ENCODE results near the gene GADL1. TPM values are rescaled to one million over a fixed set of nuclear protein-coding genes. Genes with fewer than 3 reads are reported as not detected.

The GADL1 gene
- total RNA-seq, 1 donor from 2014 or later: 2.6 TPM

DNA sequence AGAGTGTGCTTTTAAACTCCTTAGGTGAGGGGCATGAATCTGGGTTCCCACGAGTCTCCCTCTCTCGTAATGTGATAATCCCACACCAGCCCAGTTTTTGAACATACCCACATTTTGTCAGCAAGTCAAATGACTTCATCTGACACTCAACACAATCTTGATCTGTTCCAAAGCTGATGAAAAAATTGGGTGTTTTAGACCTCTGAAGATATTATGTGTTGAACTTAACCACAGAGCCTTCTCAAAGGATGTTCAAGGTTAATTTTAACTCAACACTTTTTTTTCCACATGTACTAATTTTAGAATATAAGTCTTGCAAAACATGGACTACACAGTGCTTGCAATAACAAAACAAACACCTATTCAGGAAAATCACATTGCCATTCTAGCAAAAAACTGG is 164.9 kb downstream of the GADL1 start:
- DNase-seq (ENCODE audit: low read depth): peak; percentile 15

DNA sequence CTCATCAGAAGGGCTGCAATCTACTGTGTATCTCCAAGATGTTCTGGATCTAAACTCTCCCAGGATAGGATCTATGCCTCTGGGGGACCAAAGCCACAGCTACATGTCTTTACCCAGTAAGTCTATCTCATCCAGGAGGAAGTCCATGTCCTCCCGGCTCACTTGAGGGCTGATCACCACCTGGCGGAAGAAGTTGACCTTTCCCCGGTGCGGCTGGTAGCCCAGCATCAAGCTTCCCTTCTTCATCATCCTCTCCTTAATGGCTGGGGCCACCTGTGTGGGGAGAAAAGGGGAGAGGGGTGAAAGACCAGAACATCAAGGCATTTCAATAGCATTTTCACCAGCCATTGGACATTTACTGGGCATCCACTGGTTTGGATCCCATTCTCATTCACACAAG is 166.3 kb downstream of the GADL1 start:
- no peak for DNase-seq (ENCODE audit: low read depth)

DNA sequence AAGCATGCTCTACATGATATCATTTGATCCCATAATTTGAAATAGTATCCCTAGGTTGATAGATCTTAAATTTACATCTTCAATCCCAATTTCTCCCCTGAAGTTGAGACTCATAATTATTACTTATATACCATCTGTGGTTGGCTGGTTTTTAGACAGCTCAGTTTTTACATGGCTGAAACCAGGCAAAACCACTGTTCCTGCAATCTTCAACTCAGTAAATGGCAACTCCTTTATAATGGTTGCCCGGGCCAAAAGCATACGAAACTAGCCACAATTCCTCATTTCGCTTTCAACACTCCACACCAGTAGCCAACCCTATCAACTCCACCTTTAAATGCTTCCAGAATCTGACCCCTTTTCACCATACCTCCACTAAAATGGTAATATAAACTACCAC is 169.6 kb downstream of the GADL1 start:
- DNase-seq (ENCODE audit: low read depth): no peak

DNA sequence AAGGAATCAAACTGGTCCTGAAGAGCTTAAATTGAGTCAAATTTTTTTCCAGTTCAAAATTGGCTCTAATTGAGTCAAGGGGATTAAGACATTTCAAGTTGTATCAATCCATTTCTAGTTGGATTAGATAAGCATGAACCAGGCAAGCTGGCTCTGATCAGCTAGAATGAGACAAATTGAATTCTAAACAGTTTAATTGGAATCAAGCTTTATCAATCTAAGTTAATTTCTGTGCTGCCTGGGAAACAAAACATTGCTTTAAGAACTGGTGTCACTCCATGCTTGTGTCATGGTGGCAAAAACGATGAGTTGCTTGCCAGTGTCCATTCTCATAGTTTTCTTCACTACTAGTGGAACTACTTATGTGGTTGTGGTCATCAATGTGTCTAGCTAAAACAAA is 171.2 kb downstream of the GADL1 start:
- DNase-seq (ENCODE audit: low read depth): no peak

DNA sequence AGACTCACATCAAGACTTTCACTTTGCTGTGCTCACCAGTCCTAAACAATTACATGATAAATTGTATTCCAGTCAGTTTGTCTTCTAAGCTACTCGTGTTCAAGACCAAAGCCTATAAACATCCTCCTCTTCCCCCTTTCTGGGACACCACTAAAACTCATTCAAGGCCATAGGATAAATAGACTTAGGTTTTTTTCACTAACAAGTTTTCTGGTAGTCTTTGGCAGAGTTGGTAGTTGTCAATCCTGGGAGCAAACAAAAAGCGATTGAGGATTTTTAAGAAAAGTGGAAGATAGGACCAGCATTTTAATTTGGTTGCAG is 173.2 kb downstream of the GADL1 start:
- DNase-seq (ENCODE audit: low read depth): no peak

DNA sequence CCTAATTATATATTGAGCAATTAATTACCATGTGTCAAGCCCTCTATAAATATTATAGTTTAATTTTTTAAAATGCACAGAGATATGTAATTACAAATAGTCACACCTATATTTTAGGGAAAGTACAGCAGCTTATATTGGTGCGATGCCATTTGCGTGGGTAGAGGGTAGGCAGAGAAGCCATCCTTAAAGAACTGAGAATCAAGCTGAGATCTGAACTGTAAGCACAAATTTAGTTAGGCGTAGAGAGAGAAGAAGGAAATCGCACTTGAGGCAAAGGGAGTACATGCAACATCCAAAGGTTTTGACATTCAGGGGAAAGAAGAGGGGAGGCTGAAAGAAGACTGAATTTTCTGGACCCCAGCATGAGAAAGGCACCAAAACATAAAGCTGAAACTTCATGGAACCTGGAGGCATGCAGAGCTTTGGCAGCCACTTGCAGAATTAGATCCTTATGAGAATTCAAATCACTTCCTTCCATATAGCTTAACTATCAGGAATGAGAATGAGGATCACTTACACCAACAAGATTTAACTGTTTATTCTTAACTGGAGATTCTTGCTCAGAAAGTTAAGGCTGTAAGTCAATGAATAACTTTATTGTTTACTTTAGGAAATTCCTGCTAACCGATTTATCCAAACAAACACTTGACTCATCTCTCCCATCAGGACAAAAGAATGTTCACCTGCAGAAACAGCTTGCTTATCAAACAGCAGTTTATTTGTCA is 173.7 kb downstream of the GADL1 start:
- no peak for DNase-seq (ENCODE audit: low read depth)

DNA sequence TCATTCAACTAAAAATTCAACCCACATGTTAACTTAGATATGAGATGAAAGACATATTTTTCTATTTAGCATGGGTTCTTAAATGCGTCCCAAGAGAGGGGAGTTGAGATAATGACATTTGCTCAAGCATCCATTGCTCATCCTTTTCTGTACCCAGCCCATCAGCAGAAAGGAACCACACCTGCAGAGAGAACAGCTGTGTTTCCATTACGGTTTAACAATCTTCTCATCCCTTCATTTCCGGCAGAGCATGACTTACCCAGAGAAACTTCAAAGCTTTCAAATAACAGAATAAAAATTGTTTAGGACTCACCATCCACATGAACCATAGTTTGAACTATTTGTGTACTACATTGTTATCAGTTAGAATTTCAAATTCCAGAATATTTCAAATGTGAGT is 174.9 kb downstream of the GADL1 start:
- no peak for DNase-seq (ENCODE audit: low read depth)

DNA sequence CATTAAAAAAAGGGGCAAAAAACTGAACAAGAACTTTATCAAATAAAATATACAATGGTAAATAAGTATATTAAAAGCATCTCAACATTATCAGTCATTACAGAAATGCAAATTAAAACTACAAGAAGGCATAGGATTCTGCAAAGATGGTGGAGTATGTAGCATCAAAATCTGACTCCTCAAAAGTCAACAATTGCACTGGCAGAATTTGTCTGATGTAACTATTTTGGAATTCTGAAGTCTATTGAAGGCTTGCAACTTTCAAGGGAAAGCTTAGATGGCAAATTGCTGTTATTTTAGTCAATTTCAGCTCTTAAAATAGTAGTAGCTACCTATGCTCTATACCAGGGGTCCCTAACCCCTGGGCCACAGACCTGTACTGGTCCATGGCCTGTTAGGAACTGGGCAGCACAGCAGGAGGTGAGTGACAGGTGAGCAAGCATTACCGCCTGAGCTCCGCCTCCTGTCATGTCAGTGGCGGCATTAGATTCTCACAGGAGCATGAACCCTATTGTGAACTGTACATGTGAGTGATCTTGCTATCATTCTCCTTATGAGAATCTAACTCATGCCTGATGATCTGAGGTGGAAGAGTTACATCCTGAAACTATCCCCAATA is 180.5 kb downstream of the GADL1 start:
- no peak for DNase-seq (ENCODE audit: low read depth)

DNA sequence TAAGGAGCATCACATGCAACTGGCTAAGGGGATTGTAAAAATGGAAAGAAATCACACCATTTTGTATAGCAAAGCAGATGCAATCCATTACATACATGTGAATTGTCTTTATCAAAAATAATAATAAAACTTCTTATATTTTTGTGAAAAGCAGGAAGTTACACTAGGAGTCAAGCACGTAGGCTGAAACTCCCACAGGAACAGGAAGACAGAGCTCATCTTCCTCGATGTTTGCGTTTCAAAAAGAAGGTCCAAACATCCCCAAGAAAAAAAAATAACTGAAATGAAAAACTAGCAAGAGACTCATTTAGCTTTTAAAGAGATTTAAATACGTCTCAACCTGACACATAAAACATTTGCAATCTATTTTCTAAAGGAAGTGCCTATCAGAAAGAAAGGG is 181.5 kb downstream of the GADL1 start:
- DNase-seq (ENCODE audit: low read depth): no peak

DNA sequence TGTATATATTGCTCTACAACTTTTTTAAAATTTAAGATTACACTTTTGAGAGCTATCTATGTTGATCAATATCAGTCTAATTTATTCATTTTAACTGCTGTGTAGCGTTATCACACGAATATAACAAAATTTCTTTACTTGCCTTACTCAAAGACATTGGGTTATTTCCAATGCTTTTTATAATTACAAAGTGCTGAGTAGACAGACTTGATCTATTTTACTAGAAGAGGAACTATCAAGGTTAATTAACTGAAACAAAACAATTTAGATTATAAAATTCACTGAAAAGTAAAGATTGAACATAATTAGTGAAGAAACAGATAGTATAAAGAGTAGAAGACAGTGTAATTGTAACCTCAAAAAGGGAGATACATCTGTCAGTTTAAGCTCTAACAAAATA is 182.6 kb downstream of the GADL1 start:
- no peak for DNase-seq (ENCODE audit: low read depth)

DNA sequence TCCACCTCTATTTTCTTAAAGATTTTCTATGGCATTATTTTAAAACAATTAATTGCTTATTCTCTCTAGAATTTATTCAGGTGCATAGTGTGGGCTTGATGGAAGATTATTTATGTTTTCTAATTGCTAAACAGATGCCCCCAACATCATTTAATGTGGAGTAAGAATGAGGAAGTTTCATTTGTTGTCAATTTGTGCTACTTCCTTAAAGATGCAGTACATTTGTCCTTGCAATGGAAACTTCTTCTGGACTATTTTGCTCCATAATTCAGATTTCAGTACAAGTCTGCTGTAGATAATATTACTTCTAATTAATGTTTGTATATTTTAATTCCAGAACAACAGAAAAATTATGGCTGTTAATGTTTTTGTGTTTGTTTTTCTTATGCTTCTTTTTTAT is 183.3 kb downstream of the GADL1 start:
- DNase-seq (ENCODE audit: low read depth): no peak

DNA sequence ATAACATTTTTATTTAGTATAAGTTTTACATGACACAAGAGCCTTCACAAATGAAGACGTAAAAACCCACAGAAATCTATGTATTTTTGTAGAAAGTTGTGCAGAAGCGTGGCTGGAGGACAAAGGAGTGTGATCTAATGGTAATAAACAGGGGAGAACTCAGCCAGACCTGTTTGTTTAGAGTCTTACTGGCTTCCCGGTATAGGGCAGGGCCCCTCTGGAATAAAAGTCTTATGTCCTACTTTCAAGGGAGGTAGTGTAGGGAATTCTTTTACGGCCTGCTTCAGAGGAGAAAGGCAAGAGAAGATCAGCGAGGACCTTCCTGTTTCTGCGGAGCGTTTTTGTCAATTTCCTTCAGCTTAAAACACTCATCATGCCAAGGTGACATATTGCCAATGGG is 184.4 kb downstream of the GADL1 start:
- no peak for DNase-seq (ENCODE audit: low read depth)

DNA sequence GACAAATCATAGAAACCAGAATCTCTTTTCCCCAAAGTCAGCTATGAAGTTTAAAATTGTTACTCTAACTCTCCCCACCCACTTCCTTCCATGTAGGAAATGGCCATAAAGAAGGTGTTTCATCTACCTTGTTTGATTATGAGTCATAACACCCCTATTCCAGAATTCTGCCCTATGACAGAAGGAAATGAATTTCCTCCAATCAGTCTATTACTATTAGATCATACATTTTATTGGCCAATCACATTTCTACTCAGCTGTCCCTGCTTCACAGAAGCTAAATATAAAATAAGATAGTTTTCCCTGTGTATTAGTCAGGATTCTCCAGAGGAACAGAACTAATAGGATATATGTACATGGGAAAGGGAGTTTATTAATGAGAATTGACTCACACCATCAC is 186.0 kb downstream of the GADL1 start:
- DNase-seq (ENCODE audit: low read depth): no peak

DNA sequence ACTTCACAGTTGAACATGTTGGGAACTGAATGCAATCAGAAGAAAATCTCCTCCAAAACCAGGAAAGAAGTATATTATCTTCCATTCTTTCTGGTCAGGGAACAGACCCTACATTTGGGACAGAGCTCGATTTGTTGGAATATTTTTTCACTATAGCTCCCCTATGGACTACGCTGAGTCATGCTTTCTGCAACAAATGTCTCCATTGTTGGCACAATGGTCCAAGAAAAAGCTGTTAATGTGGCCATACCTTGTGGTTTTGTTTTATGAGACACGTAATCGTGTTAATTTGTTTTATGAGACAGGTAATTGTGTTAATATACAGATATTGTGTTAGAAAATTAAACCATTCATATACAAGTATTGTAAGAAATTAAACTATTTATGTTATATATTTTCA is 186.6 kb downstream of the GADL1 start:
- DNase-seq (ENCODE audit: low read depth): no peak

DNA sequence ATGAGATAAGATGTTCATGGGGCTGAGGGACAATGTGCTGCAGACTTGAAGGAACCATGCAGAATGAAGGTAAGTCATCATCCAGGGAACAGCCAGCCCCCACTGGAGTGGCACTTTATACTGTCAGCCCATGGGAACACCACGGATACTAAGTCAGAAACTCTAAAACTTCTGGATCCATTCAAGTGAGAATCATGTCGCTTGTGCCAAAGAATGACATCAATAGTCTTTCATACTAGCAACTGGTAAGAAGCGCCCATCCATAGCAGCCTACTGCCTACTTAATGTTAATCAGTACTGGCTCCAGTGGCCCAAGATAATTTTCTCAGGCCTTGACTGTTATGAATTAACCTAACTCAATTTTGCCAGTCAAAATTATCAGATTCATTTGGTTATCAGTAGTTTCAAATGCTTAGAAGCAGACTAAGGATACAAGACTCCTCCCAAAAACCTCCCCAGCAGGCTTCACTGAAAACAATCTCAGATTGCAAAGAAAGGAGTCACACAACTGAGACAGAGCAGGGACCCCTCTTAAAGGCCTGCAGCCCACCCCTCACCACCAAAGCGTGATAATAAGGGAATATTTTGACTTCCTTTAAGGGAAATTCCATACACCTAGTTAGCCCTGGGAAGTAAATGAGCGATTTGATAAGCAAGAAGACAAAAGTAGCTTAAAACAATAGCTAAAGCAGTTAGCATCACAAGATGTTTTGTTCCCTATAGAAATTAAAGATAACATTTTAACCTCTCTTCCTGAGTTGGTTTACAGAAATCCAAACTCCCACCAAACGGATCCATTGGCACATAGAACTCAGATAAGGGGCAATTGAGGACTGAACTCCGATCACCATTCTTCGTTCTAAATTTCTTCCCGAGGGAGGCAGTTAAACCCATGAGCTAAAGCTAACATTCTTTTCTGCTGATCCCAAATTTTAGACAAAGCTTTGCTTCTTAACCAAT is 189.2 kb downstream of the GADL1 start:
- no peak for DNase-seq (ENCODE audit: low read depth)

DNA sequence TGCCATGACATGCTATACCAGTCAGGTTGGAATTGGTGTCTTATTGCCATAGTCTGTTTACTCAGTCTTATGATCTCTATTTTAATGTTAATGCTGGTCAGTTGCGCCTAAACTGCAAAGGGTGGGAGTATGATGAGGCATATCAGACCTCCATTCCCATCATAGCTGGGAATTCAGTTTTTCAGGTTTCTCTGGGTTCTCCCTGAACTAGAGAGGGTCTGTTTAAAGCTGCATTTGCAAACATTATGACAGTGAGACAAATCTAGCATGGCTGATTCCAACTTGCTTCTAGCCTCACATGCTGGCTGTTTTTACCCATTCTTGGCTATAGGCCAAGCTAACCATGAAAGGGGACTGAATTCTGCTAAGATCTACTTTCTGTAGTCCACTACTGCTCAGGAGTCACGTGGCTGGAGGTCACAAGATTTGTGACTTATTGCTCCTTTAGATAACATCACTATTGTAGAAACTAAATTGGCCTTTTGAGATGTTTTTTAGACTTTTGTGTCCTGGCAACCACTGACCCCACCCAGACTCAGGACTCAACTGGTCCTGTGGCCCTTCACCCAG is 191.5 kb downstream of the GADL1 start:
- no peak for DNase-seq (ENCODE audit: low read depth)

DNA sequence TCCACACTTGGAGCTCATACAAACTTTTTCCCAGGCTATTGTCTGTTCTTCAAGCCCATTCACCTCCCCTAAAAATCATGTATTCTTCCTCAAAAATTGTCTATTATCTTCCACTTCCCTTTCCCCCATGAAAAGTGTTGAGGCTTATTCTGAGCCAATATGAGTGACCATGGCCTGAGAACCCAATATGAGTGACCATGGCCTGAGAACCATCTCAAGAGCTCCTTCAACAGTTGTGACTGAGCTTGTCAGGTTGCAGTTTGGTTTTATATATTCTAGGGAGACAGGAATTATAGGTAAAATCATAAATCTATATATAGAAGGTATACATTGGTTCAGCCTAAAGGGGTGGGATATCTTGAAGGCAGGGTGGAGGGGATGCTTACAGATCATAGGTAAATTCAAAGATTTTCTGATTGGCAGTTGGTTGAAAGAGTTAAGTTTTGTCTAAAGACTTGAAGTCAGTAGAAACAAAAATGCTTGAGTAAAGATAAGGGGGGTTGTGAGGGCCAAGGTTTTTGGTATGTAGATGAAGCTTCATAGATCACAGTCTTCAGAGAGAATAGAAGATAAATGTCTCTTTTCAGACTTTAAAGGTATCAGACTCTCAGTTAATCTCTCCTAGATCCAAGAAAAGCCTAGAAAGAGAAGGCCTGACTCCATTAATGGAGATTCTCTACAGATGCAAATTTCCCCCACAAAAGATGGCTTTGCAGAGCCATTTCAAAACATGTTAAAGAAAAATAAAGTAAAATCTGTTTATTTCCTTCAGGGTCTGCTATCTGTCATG is 192.2 kb downstream of the GADL1 start:
- DNase-seq (ENCODE audit: low read depth): no peak

DNA sequence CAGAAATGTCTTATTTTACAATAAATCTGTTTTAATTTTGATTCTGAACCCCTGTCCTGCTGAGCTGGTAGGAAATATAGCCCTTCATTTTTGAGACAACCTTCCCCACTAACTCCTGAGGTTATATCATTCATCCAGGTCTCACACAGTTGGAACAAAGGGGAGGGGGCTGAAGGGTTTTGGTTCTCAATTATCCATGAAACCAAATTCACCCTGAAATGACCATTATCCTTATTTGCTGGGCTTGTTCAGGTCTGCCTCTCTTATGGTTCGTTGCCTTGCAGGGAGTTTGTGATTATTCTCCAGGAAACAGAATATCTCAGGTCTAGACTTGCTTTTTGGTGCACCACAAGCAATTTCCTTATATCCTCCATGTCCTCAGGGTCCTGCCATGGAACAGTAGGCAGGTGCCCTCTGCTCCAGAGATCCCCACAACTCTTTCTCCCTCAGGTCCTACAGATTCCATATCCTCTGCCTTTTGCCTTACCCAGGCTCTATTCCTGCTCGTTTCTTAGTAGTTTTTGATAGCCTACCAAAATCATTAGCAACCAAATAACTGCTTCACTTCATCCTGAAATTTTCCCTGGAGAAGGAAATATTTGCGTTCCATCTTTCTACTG is 193.6 kb downstream of the GADL1 start:
- DNase-seq (ENCODE audit: low read depth): no peak

DNA sequence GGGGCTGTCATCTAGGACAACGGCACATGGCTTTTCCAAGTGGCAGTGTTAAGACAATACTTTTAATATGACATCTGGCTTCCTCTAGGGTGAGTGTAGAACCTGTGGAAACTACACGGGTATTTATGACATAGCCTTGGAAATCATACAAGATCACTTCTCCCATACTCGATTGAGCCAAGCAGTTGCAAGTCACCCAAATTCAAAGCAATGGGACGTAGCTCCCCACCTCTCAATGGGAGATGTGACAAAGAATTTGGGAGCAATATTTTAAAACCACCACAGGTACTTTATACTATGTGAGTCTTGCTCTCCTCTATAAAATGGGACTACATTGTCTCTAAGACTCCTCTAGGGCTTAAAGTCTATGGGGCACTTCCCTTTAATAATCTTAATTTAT is 194.5 kb downstream of the GADL1 start:
- DNase-seq (ENCODE audit: low read depth): no peak

DNA sequence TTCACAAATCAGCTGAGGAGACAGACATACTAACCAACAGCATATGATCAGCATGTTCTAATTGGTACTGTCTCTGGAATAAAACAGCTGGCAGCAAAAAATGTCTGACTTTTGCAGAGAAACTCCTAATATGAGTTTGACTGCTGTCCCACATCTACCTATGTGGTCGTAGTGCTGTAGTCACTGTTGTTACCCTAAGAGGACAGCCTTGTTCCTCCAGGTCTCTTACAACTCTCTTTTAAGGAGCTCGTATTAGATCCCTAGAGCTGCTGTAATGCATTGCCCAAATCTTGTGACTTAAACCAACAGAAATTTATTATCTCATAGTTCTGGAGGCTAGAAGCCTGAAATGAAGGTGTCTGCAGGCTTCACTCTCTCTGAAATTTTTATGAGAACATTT is 195.9 kb downstream of the GADL1 start:
- no peak for DNase-seq (ENCODE audit: low read depth)

DNA sequence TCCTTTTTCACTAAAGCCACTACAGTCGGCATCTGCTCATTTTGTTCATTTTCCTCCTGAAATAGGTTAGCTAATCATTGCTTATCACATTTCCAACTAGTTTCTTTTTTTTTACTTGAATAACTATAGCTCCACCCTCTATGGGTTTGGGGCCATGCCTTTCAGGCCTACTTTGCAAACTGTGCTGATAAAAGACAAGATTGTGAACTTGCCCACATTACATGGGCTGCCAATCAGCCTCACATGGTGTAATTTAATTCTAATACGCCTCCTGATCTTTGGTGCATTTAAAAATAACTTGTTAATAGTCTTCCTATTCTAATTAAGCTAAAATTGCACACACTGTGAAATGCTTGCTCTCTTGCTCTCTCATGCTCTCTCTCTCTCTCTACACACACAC is 197.6 kb downstream of the GADL1 start:
- DNase-seq (ENCODE audit: low read depth): no peak
